Stomach (tissue), 4 donors: ENCODE results near the gene CELA3A.

Experiments
- EP300 ChIP-seq: sonication (generic); formaldehyde crosslinking; IDR thresholded peaks from one replicate; pipeline ENCODE4 v1.6.1; 2017; ENCODE audit warnings: antibody characterized with exemption
- POLR2A ChIP-seq, 4 donors: fragments of 450-650 bp; IDR thresholded peaks; one replicate each; pipeline ENCODE4 v1.6.1; 2016; ENCODE audit warnings: antibody characterized with exemption in 4 of 4, control low read depth in 2 of 4, mild to moderate bottlenecking in 1 of 4, moderate library complexity in 1 of 4
- POLR2AphosphoS5 ChIP-seq, 3 donors: sonication (generic); formaldehyde crosslinking; IDR thresholded peaks; one replicate each; pipeline ENCODE4 v1.6.1; 2016; ENCODE audit warnings: antibody characterized with exemption in 3 of 3
- TF ChIP-seq, protein P1 (sequence below), 7 experiments: fragments of 450-650 bp in 4 of 7; fragments of 200-600 bp in 3 of 7; sonication (generic) in 3 of 7; IDR thresholded peaks; one replicate each; pipeline ENCODE4 v1.5.1; 2016 to 2019; ENCODE audit warnings: antibody characterized with exemption in 7 of 7, control low read depth in 2 of 7, mild to moderate bottlenecking in 1 of 7

DNA sequence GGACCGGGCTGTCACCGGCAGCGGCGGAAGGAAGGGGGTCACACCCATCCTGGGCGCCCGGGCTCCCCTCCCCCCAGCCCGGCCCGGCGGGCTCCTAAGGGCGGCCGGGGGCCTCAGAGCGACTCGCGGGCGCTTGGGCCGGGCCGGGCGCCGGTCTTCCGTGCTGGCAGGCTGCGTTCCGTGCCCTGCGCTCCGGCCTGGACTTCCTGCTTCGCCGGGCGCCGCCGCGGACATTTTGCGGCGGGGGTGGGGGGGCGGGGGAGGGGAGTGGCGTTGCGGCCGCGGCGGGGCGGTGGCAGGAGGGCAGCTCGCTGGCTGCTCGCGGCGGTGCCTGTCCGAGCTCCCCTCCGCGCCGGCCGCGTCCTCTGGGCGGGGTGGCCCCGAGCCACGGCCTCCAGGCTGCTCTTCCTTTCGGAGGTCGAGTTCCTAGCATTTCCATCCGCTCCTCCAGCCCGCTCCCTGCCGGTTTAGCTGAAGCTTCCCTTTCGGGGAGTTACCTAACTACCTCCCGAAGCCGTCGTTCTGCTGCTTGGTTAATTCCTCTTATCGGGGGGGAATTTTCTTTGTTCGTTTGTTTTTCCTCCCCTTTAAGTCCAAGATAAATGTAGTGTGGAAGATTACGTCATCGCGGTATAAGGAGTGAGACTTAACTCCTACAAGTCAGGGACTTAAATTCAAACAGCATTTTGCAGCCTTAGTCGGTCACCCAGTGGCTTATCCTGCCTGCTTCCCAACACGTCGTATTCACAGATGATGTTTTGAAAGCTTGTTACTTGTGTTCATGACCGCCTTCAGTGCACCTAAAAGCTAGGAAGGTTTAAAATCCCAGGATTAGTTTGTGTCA, 51.8 kb downstream of the CELA3A start:
- TF ChIP-seq, protein P1, sequence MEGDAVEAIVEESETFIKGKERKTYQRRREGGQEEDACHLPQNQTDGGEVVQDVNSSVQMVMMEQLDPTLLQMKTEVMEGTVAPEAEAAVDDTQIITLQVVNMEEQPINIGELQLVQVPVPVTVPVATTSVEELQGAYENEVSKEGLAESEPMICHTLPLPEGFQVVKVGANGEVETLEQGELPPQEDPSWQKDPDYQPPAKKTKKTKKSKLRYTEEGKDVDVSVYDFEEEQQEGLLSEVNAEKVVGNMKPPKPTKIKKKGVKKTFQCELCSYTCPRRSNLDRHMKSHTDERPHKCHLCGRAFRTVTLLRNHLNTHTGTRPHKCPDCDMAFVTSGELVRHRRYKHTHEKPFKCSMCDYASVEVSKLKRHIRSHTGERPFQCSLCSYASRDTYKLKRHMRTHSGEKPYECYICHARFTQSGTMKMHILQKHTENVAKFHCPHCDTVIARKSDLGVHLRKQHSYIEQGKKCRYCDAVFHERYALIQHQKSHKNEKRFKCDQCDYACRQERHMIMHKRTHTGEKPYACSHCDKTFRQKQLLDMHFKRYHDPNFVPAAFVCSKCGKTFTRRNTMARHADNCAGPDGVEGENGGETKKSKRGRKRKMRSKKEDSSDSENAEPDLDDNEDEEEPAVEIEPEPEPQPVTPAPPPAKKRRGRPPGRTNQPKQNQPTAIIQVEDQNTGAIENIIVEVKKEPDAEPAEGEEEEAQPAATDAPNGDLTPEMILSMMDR (IDR thresholded peaks at IDR 0.05), result no peak
- TF ChIP-seq POLR2AphosphoS5 (IDR thresholded peaks at IDR 0.05) (peak in 2 of 3 donors; percentile 34 to 72), EP300 (no peak), POLR2A (IDR thresholded peaks at IDR 0.05) (no peak)
